Measurements from ENCODE around the gene ZNF653.

DNA sequence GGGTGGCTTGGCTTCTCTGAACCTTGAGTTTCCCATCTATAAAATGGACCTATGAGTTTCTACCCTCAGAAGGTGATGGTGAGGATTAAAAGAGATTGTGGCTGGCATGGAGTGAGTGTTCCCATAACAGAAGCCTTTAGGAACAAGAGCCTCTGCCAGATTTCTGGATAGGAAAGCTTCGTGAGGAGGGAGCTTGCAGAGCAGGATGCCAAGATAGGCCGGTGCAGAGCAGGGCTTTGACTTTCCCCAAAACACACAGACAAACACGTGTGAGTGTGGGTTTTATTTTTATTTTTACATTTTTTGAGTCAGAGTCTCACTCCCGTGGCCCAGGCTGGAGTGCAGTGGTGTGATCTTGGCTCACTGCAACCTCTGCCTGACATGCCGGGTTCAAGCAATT, 29.3 kb upstream of the ZNF653 start:
- no peak for TF ChIP-seq CTCF (IDR thresholded peaks at IDR 0.05)
- TF ChIP-seq, protein P1, sequence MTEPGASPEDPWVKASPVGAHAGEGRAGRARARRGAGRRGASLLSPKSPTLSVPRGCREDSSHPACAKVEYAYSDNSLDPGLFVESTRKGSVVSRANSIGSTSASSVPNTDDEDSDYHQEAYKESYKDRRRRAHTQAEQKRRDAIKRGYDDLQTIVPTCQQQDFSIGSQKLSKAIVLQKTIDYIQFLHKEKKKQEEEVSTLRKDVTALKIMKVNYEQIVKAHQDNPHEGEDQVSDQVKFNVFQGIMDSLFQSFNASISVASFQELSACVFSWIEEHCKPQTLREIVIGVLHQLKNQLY (CRISPR knock-in tag; IDR thresholded peaks at IDR 0.05): no peak
- no peak for TF ChIP-seq PRRX2 (CRISPR knock-in tag; IDR thresholded peaks at IDR 0.05)
- no peak for TF ChIP-seq ATF2 (CRISPR knock-in tag; IDR thresholded peaks at IDR 0.05; ENCODE audit: borderline replicate concordance, low read depth)
- TF ChIP-seq EMX1 (CRISPR knock-in tag; IDR thresholded peaks at IDR 0.05): no peak
- TF ChIP-seq RELA (CRISPR knock-in tag; IDR thresholded peaks at IDR 0.05; ENCODE audit: borderline replicate concordance): no peak
- TF ChIP-seq, protein P2, sequence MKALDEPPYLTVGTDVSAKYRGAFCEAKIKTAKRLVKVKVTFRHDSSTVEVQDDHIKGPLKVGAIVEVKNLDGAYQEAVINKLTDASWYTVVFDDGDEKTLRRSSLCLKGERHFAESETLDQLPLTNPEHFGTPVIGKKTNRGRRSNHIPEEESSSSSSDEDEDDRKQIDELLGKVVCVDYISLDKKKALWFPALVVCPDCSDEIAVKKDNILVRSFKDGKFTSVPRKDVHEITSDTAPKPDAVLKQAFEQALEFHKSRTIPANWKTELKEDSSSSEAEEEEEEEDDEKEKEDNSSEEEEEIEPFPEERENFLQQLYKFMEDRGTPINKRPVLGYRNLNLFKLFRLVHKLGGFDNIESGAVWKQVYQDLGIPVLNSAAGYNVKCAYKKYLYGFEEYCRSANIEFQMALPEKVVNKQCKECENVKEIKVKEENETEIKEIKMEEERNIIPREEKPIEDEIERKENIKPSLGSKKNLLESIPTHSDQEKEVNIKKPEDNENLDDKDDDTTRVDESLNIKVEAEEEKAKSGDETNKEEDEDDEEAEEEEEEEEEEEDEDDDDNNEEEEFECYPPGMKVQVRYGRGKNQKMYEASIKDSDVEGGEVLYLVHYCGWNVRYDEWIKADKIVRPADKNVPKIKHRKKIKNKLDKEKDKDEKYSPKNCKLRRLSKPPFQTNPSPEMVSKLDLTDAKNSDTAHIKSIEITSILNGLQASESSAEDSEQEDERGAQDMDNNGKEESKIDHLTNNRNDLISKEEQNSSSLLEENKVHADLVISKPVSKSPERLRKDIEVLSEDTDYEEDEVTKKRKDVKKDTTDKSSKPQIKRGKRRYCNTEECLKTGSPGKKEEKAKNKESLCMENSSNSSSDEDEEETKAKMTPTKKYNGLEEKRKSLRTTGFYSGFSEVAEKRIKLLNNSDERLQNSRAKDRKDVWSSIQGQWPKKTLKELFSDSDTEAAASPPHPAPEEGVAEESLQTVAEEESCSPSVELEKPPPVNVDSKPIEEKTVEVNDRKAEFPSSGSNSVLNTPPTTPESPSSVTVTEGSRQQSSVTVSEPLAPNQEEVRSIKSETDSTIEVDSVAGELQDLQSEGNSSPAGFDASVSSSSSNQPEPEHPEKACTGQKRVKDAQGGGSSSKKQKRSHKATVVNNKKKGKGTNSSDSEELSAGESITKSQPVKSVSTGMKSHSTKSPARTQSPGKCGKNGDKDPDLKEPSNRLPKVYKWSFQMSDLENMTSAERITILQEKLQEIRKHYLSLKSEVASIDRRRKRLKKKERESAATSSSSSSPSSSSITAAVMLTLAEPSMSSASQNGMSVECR (CRISPR knock-in tag; IDR thresholded peaks at IDR 0.05; ENCODE audit: borderline replicate concordance): no peak
- no peak for TF ChIP-seq MAX (CRISPR knock-in tag; IDR thresholded peaks at IDR 0.05)
- TF ChIP-seq E2F4 (CRISPR knock-in tag; IDR thresholded peaks at IDR 0.05; ENCODE audit: borderline replicate concordance, low read depth): no peak
- TF ChIP-seq NR2C2 (CRISPR knock-in tag; IDR thresholded peaks at IDR 0.05): no peak
